Thyroid gland (tissue), 4 donors: ENCODE measurements around the gene KDM4B.

Experiments used
- CTCF ChIP-seq, 6 experiments: fragments of 200-600 bp in 3 of 6; fragments of 450-650 bp in 3 of 6; sonication (generic) in 3 of 6; IDR thresholded peaks; one replicate each; pipeline ENCODE4 v1.5.1; 2016 to 2019; ENCODE audit warnings: antibody characterized with exemption in 6 of 6, mild to moderate bottlenecking in 2 of 6, inconsistent platforms in 1 of 6, moderate library complexity in 1 of 6
- POLR2A ChIP-seq, 2 donors: fragments of 450-650 bp; IDR thresholded peaks; one replicate each; pipeline ENCODE4 v1.6.1; 2017; ENCODE audit warnings: antibody characterized with exemption in 2 of 2, mild to moderate bottlenecking in 2 of 2, moderate library complexity in 1 of 2

DNA sequence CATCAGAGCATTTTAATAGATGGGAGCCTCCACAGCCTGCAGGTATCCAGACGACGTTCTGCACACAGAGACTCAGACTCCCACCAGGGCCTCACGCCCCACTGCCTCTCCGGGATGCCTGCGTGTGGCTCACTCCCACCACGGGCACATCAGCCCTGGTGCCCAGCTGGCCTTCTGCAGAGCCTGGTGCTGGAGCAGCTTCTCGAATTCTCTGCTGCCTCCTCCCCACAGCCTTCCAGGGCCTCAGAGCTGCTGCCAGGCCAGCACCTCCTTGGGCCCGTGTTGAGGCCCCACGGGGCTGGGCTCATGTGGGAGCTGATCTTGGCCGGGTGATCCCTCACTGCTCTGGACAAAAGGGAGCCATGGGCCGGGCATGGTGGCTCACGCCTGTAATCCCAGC is 90.9 kb downstream of the KDM4B start:
- no peak for TF ChIP-seq CTCF (IDR thresholded peaks at IDR 0.05)
- no peak for TF ChIP-seq POLR2A (IDR thresholded peaks at IDR 0.05)
